ENCODE measurements around the gene RHBDD3.
A peak's percentile ranks its signal among the peaks of the same experiment; 100 is the strongest.

The RHBDD3 gene

DNA sequence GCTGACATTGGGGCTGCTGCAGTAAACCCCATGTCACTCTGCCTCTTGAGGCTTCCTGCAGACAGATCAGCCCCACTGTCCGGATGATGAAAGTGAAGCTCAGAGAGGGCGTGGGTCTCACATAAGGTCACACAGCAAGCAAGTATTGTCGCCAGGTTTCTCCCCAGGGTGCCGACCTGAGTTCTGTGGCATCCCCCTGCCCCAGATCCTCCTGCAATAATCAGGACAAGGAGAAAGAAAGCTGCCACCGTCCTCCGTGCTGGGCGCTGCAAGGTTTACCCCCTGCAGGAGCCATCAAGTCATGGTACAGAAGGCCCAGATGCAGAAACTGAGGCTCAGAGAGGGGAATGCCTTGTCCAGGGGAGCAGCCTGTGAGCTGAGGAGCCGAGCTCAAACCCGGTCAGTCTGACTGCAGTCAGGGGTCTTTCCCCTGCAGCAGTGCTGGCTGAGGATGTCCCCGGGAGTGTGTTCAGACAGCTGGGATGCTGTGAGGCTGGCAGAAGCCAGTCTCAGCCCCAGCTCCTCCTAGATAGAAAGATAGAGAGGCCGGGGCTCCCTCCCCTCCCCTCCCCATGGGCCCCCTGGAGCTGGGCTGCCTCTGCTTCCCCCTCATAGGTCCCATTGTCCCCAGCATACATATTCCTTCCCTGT lies 48.9 kb downstream of the RHBDD3 start:
- DNase-seq (ENCODE audit: low spot score), result no peak

DNA sequence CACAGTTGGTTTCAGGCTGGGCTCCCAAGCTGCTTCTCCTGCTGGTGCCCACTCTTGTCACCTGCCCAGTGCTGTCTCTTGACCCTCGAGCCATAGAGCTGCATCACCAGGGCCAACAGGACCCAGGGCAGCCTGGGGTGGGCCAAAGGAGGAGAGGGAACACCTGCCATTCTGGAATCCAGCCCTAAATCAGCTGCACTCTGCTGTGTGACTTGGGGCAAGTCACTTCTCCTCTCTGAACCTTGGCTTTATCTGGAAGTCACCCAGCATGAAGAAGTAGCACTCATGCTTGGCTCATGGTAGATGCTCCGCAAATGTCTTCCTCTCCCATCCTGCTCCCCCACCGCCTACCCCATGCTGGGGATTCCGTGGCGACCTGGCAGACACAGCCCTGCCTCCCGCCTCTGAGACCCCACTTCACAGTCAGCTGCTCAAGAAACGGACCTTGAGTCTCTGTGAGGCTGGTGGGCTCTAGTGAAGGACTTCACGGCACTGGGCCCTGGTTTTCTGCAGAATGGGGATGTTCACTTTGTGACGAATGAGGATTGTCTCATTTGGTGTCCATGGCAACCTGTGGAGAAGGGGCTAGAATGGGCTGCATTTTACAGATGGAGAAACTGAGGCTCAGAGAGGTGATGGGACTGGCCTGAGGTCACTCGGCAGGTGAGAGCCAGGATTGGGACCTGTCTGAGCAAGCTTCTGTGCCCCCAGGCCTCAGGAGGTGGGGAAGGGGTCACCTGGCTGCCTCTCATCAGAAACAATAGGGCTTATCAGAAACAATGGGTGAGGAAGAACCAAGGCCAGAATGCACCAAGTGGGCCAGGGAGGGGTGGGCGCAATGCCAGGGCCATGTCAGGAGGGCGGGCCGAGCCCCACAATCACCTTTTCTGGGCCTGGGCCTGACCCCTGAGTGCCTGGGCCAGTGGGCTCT lies 49.7 kb downstream of the RHBDD3 start:
- no peak for DNase-seq (ENCODE audit: low spot score)

DNA sequence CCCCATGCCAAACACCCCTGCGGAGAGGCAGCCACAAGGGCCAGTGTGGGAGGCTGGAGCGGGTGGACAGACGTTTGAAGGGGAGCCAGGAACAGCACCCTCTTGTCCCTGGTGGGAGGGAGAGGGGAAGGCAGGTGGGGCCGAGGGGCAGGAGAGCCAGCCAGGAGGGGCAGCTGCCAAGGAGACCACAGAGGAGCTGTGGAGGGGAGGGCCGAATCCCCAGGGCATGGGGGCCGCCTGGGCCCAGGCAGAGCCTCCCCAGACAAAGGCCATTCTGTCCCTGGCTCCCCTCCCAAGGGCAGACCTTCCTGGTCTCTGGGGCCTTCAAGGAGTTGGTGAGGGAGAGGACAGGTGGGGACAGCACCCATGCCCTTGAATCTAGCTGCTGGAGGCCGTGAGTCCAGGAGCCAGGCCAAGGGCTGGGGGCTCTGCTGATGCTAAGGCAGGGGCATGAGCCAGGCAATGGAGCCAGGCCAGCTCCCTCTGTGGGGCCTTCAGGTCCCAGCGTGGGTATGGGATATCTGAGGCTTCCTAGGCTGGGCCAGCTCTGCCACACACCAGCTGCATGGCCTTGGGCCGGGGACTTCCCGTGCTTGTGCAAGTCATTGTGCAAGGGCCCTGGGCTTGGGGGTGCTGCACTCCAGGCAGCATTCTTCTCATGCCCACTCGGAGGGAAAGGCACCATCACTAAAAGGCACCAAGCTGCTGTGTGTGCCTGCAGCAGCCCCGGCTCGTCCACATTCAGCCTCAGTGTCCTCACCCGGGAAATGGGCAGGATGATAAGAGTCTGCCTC lies 50.7 kb downstream of the RHBDD3 start:
- peak; percentile 56 for DNase-seq (ENCODE audit: low spot score)

DNA sequence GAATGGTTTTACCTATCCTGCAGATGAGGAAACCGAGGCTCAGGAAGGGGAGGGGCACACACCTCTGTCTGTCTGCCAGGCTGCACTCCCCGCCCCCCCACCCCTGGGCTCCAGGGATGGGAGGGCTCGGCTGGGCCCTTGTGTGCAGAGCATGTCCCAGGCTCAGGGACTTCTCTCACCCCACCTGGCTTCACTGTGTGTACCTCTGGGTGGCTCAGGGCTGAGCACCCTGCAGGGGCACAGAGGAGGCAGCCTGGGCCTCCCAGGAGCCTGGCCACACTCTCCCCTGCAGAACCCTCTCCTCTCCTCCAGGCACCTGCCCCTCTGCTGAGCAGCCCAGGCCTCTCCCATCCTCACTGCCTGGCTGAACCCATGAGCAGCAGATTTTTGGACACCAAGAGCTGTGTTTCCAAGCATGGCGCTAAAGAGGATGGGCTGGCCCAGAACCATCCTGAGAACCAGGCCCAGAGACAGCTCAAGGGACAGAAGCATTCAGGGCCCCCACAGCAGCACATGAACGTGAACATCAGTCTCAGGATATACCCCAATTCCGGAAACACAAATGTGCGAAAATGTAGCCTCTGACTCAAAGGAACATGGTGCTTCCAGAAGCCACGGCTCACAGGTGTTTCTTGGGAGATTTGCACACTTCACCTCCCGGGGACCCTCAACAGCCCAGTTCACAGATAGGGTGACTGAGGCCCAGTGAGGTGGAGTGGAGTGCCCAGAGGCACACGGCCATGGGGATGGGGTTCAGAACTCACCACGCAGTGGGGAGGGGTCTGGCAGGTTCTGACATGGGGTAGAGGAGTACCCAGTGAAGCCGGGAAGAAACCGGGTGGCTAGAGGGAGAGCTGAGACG lies 51.5 kb downstream of the RHBDD3 start:
- no peak for DNase-seq (ENCODE audit: low spot score)

DNA sequence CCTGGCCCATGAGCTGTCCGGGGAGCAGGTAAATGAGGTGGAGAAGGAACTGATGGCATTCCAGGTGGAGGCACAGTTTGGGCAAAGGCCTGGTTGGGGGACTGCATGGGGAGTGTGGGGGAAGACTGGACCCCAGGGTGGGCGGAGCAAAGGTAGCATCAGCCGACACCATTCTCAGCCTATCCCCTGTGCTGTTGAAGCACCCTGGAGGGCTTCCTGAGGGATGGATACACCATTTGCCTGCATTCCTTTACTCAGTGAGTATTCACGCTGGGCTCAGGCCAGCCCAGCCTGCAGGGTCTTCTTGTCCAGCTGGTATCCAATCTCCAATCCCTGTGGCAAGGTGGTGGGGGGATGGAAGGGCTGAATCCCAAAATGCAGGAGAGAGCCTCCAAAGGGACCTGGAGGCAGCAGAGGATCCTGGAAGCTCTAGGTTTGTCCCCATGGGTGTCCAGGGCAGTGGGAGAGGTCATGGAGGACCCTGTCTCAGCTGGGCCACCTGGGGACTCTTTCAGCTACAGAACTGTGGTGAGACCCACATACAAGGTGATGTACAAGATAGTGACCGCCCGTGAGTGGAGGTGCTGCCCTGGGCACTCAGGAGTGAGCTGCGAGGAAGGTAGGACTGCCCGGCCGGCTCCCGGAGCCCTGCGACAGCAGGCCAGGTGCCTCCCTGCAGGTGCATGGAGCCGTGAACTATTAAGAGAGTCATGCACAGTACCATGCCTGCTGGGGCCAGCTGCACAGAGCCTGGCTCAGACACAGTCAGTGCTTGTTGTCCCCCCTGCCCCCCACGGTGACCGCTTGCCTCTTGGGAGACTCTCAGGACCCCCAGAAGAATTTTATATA lies 52.5 kb downstream of the RHBDD3 start:
- DNase-seq (ENCODE audit: low spot score), result no peak

DNA sequence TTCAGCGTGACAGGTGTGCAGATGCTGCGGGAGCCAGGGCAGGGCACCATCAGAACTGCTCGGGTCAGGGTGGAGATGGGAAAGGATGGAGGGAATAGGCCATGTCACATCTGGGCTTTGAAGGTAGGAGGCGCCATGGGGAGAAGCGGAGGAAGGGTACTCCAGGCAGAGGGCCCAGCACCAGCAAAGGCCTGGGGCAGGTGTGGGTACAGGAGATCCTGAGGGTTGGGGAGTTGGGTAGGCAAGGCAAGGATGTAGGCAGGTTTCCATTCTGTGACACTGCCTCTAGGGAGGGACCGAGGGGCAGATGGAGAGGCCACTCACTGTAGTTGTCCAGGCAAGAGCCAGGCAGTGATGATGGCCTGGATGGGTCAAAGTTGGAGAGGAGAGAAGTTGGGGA lies 53.5 kb downstream of the RHBDD3 start:
- no peak for DNase-seq (ENCODE audit: low spot score)

DNA sequence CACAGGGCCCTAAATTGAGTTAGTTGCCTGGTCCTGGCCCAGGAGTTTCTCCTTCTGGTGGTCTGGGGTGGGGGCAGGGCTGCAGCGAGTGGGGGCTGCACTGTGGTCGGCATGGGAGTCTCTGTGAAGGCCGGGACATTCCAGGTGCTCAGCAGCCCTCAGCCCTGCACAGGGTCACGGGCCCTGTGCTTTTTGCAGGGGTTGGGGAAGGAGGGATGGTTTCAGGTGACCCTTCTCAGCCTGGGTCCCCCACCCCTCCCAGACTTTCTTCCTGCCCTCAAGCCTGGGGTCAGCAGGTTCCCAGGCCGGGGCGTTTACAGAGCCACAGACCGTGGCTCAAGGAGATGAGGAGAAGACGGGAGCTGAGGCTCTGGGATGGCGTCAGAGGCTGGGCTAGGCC lies 54.3 kb downstream of the RHBDD3 start:
- DNase-seq (ENCODE audit: low spot score), result no peak

DNA sequence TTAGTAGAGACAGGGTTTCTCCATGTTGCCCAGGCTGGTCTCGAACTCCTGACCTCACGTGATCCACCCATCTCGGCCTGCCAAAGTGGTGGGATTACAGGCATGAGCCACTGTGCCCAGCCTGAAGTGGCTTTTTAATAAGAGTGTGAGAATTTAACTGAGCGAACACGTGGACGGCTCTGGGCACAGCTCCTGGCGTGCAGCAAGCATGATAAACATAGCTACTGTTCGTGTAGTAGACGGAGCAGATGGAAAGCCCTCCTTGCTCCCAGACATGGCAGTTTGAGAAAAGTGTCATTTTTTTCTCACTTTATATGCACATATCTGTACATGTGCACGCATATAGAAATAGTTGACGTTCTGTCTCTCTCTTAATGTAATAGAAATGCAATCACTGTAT lies 55.0 kb downstream of the RHBDD3 start:
- DNase-seq (ENCODE audit: low spot score), result no peak

DNA sequence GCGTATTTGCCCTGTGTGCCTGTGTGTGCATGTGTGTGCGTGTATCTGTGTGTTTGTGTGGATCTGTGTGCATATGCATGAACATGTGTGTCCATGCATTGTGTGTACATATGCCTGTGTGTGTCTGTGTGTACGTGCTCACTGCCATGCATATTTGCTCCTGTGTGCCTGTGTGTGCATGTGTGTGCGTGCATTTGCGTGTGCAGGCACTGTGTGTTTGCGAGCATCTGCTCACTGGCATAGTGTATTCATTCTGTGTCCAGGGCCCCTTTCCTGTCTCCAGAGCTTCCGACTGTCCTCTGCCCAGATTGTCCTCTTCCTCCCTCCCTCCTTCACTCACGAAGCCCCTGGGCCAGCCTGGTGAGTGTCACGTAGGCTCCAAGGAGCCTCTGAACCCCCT lies 56.3 kb downstream of the RHBDD3 start:
- DNase-seq (ENCODE audit: low spot score), result no peak

DNA sequence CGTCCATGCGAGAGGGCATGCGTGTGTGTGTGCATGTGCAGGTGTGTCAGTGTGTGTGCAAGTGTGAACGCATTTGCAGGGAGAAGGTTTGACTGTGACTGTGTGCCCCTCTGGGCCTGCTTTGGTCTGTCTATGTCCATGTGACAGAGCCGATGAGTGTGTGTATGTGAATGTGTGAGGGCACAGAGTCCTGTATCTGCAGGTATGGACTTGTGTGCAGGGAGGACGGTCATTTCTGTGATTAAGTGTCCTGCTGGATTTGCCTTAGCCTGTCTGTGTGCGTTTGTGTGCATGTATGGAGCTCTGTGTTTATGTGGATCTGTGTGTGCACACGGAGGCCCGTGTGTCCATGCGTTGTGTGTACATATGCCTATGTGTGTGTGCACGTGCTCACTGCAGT lies 56.7 kb downstream of the RHBDD3 start:
- DNase-seq (ENCODE audit: low spot score), result no peak
